HT1080 (cell line): Measurements from ENCODE around the gene LANCL2. TPM values are rescaled to one million over a fixed set of nuclear protein-coding genes. Genes with fewer than 3 reads are reported as not detected.
"Not testable (repeated sequence)": the region's sequence is repeated elsewhere in the genome, so short reads cannot be mapped to it uniquely, and the experiment has no call there.

Experiments used
- DNase-seq: peaks from one replicate; pipeline ENCODE4 v3.0.0-alpha.2; 2015; ENCODE audit warnings: low read depth
- total RNA-seq: library from RNA; depleted of rRNA; stranded (reverse); fragments of >200 nt; shearing (Covaris generic); gene quantifications from 2 replicates; pipeline ENCODE4 v1.2.3, GENCODE V29; 2014

The LANCL2 gene
- total RNA-seq, 1 experiment from 2014 or later: 28.6 TPM

DNA sequence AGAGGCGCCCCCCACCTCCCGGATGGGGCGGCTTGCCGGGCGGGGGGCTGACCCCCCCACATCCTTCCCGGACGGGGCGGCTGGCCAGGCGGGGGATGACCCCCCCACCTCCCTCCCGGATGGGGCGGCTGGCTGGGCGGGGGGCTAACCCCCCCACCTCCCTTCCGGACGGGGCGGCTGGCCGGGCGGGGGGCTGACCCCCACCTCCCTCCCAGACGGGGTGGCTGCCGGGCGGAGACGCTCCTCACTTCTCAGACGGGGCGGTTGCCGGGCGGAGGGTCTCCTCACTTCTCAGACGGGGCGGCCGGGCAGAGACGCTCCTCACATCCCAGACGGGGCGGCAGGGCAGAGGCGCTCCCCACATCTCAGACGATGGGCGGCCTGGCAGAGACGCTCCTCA, 37.4 kb downstream of the LANCL2 start:
- DNase-seq: not testable (repeated sequence)

DNA sequence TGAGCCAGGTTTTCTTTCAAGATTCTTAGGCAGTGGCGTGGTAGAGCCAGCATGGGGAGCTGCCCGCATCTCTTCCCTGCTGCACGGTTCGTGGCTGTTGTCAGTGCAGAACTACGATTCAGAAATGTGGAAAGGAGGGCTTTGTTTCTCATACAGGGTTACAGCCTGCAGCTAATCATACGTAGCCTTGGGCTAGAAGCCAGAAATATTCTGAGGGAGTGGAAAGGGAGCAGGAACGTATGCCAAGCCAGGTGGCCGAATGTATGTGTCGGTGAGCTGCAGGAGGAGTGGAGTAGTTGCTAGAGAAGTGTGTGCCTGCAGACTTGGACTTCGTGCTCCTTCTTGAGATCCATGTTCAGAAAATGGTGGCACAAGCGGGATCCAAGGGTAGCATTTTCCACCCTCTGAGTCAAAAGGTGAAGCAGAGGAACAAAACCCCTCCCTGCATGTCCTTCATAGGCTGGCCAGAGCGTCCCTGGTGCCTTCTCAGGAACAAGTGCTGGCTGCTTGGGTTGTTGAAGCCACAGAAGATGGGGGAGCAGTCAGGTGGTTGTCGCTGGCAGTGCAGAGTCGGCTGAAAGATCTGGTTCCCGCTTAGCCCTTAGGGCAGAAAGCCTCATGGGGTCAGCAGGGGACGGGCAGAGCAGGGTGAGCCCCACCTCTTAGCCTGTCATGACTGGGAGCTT, 40.9 kb downstream of the LANCL2 start:
- DNase-seq: no peak

DNA sequence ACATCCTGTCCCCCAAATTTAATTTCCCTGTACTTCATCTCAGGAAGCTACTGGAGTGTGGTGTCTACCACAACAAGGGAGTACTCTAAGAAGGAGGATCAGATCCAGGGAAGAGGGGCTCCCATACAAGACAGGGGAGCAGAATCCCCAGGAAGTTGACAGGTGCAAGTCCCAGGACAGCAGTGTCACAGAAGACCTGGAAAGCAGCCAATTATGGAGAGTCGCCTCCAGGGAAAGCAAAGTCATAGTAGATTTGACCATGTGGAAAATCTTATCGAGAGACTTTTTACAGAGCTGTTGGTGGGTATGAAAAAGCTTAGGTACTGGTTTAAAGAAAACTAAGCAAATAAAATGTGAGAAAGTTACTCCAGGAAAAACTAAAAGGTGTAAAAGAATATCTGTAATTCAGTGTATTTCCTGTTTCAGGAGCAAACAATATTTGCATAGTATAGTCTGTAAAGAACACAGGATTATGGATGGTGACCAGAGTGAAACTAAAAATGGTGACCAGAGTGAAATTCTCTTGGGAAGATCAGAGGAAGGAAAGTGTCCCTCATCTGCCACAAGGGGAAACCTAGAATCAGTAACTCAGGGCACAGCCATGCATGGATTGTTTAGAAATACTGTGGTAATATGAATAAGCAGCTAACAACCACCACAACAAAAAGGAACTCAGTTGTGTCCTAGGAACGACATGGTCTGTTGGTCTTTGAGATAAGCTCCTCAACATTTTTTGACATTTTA, 44.5 kb downstream of the LANCL2 start:
- DNase-seq: no peak

DNA sequence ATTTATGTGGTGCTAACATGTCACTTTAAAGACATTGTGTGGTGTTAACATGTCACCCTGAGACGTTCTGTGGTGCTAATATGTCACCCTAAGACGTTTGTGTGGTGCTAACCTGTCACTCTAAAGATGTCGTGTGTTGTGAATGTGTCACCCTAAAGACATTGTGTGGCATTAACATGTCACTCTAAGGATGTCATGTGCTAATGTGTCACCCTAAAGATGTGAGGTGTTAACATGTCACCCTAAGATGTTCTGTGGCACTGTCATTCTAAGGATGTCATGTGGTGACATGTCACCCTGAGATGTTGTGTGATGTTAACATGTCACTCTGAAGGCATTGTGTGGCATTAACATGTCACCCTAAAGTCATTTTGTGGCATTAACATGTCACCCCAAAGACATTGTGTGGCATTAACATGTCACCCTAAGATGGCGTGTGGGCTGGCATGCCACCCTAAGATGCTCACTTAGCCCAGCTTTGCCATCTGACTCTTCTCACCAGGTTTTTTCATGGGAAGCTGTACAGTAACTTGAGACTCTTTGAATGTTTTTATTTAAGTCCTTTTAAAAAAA, 45.6 kb downstream of the LANCL2 start:
- DNase-seq: no peak

DNA sequence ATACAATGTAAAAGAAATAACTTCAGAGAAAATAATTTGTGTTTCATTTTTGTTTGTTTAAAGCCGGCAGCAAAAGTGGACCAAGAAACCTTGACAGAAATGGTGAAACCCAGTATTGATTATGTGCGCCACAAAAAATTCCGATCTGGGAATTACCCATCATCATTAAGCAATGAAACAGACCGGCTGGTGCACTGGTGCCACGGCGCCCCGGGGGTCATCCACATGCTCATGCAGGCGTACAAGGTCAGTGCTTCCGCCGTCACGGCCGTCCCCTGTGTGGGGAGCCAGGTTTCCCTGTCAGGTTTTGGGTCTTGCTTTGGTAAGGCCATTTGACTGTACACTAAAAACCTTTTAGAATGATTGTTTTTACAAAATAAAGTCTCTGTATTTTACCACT, 46.7 kb downstream of the LANCL2 start:
- DNase-seq: no peak

DNA sequence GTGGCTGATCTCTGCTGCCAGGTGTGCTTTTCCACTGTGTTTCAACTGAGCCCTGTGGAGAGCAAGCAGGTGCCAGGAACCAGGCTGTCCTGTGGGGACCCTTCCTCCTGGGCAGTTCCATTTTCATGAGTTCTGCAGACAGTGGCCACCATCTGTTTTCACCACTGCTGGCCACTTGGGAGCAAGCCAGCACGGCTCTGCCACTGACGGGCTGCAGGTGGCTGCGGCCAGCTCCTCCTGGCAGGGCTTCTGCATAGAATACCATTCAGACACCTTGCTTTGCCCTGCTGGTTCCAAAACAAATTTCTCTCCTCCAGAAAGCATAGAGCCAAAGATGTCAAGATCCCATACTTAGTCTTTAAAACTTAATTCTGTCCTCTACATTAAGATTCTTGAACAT, 48.3 kb downstream of the LANCL2 start:
- DNase-seq: no peak

DNA sequence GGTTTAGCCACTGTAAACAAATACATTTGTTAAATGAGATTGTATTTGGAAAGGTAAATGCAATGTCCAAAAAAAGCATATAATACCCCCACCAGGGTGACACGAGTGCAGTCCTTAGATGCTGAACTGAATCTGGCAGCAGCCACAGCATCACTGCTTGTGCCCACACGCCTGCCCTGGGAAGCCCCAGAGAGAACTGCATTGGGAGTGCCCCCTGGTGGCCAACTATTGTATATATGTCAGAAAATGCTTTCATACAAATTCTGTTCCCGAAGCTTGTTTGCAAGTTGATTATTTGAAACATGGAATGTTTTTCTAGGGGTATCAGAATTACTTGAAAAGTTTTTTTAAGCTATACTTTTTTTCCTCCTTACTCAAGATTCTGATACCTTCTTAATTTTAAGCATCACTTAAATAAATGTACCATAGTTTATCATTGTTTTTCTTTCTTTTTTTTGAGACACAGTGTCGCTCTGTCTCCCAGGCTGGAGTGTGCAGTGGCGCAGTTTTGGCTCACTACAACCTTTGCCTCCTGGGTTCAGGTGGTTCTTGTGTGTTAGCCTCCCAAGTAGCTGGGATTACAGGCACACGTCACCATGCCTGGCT, 50.1 kb downstream of the LANCL2 start:
- DNase-seq: peak; percentile 61

DNA sequence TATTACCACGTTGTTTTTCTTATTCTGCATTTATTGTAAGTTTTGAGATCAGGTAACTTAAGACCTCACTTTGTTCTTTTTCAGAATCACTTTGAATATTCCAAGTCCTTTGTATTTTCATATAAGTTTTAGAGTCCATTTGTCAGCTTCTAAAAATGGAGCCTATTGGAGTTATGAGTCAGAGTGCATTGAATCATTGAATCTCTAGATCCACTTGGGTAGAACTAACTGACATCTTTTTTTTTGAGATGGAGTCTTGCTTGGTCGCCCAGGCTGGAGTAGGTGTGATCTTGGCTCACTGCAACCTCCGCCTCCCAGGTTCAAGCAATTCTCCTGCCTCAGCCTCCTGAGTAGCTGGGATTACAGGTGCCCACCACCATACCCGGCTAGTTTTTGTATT, 52.3 kb downstream of the LANCL2 start:
- DNase-seq: not testable (repeated sequence)

DNA sequence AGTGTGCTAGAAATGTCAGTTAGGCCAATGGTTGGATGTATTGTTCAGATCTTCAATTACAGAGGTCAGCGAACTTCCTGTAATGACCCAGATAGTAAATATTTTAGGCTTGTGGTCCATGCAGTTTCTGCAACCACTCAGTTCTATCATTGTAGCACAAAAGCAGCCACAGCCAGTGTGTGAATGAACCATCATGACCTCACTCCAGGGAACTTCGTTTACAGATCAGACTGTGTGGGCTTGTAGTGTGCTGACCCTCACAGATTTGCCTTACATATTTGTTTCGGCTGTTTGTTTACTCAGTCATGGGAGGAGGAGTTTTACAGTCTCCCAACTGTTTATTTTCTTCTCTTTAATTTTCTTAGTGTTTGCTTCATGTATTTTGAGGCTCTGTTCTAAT, 55.4 kb downstream of the LANCL2 start:
- no peak for DNase-seq

DNA sequence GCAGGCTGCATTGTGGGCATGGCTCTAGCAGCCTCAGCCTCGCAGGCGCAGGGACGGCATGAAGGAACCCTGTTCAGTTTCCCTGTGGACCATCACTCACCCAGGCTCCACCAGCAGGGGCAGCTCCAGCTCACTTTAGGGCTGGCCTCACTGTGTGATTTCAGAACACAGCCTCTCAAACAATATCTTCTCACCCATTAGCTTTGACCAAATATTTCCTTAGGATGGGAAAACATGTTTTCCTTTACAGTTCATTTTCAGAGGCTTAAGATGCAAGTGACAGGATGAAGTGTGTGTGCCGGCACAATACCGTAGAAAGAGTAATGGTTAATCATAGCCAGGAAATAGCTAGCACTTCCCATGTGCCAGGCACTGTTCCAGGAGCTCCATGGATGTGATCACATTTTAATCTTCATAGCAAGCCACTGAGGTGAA, 58.2 kb downstream of the LANCL2 start:
- peak; percentile 57 for DNase-seq

DNA sequence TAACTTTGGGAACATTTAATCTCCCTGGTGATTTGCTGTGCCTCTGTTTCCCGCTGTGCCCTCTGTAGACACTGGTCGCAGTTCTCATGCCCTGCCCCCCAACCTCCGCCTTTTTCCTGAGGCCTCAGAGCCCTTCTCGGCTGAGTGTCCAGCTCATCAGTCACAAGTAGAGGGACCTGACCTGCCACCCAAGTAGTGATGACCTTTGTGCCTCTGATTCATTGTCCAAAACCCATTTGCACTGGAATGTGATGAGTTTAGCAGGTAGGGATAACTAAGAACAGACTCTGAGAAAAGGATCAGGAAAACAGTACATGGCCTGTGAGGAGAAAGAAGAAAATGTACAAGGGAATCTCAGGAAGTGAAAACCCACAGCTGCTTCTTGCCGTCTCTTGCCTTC, 58.8 kb downstream of the LANCL2 start:
- DNase-seq: no peak

DNA sequence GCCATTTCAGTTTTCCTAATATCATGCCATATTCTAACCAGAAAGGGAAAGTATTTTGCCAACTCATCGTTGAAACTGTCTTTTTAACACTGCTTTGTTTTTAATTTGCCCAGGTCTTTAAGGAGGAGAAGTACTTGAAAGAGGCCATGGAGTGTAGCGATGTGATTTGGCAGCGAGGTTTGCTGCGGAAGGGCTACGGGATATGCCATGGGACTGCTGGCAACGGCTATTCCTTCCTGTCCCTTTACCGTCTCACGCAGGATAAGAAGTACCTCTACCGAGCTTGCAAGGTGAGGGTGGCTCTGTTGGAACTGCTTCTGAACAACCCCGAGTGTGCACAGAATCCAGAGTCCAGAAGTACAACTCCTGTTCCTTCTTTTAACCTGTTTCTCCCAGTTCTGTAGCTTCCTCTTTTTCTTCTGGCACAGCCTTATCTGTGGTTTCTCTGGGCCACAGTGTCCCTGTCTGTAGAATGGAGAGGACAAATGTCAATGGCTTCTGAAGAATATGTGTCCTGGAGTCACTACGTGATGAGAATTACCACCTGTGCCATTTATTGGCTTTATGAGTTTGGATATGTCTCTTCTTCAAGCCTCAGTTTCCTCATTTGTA, 60.1 kb downstream of the LANCL2 start:
- no peak for DNase-seq

DNA sequence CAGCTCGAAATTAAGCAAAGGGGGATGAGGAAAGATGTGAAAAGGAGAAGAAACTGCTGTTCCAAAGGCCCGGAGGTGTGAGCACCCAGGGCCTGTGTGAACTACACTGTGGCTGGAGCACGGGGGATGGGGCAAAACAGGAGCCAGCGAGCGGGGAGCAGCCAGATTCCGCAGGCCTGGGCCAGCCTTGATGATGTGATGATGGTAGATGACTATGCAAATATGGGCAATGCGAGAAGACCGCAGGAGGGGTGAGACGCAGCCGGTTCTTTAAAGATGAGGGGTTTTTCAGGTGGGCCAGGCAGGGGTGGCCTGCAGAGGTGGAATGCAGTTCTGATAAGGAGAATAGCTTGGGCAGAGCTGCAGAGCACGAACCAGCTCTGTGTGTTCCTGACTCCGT, 61.5 kb downstream of the LANCL2 start:
- DNase-seq: no peak

DNA sequence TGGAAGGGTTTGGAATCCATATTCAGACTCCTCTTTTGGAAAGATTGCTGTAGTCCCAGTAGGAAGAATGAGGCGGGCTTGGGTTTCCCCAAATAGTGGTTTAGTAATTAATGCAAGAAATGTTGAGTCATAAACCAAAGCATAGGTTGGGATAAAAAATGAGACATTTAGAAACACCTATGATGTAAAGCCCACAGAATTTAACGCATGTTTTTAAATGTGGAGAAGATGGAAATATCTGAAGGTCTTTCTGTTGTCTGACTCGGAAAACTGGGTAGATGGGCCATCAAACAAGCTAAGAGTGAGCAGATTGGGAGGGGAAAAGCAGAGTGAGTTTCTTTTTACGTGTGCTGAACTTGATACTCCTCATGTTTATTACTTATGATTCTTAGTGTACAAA, 62.2 kb downstream of the LANCL2 start:
- DNase-seq: no peak

DNA sequence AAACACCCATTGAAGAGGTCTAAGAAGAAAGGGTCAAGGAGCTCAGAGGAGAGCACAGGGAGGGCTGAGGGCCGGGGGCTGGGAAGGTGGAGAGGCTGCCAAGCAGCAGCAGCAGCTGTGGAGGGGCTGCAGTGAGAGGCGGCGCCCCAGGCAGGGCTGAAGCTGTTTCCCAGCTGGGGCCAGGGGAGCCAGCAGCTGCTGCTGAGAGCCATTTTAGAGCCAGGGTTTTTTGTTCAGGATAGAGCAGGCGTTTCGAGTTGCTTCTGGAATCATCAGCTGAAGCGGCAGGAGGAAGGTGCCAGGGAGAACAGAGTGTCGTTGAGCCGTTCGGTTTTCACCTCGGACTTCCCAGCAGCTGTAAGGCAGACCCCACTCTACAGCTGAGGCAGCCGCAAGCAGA, 62.7 kb downstream of the LANCL2 start:
- no peak for DNase-seq

DNA sequence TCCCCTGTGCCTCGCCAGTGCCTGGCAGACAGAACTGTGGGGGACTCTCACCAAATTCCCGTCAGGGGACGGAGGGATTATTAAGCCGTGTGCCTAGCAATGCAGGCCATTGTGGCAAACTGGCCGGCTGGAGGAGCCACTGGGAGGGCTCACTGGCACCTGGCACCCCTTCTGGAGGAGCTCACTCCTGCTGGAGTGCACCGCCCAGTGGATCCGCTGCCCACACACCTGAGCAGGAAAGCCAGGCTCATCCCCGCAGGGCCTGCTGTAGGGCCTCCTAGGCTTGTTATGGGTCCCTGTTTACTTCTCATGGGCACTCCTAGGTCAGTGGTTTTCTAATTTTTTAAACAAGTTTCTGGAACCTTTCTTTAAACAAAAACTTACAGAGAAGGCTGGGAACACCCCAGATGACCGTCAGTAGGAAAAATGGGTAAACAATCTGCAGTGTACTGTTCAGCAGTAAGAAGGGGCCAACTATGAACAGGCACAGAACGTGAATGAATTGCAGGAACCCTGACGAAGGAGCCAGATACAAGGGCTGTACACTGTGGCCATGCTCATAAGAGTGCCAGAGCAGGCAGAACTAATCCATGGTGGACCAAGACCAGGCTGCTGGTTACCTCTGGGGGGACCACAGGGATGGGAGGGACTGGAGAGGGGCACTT, 64.8 kb downstream of the LANCL2 start:
- DNase-seq: no peak

DNA sequence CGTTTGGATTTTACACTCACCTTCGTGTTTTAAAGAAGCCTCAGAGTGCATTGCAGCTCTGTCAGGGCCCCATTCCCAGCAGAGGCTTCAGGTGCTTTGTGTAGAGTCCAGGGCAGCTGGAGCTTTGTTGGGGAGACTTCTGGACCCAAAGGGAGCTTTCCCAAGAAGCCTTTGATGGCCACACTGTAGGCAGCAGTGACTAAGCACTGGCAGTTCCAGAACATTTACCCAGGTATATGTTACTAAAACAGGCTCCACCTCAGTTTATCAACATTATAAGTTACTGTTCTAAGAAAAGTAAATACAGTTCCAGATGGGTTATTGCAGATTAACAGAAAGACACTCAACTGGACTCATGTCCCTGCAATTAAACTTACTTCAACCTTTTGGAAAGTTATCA, 66.8 kb downstream of the LANCL2 start:
- DNase-seq: no peak

DNA sequence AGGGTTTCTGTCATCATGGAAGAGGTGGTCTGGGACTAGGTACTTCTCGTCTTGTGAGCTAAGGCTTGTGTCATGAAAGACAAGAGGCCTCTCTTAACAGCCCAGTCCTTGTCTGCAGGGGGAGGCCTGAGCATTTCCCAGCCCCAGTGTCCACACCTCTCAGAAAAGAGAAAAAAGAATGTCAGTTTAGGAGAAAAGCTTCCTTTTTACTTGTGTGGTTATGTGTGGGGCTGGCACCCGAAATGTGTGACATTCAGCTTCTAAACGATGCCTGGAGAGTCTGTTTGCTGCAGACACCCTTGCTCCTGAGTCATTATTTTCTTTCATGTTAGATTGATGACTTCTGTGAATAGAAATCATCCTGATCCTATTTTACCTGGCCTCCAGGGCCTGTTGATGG, 67.4 kb downstream of the LANCL2 start:
- no peak for DNase-seq

DNA sequence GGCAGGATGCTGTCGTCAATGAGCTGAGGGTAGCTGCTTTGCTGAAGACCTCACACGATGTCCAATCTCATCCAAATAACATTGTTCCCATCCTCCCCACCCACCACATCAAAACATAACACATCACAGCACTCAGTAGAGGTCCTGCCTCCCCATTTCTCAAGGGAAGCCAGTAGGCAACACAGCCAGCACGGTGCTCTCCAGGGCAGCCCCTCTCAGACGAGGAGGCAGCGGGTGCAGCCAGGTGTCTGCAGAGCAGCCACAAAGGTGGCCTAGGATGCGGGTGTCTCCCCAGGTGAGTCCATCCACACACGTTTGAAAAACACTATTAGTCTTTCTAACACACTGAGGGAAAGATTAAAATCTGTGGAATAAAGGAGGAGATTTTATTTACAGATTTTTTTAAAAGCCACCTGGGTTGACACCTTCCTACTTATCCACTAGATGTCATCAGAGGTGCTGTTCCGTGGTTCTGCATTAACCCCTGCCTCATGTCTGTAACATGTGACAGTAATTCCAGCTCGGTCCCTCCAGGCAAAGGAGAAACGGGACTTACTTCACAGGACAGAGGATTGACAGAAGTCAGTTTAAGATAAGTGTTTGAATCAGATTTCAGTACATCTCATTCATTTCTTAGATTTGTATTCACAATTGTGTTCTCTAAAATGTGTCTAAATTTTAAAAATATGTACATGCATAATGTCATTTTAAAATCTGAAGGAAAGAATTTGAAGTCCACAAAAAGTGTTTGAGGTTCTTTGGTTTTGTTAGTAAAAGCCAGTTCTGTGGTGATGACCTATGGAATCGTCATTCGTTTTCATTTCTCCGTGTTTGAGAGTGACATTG, 68.0 kb downstream of the LANCL2 start:
- DNase-seq: peak; percentile 48

DNA sequence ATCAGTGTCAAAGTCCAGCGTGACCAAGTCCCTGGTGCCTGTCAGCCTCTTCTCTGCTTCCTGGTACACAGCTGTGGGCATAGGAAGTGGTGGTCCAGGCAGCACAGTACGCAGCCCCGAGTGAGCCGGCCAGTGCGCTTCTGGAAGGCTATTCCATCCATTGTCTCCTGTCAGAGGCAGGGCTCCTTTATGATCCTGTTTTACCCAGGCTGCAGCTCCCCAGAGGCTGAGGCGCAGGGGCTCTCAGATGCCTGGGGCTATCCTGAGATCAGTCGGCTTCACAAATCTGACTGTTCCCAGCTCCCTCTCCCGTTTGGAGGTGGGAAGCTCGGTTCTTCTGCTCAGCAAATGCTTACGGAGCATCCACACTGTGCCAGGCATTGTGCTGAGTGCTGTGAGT, 70.3 kb downstream of the LANCL2 start:
- DNase-seq: no peak
